D341Med (cell line): ENCODE measurements around the gene YEATS4.
A peak's percentile ranks its signal among the peaks of the same experiment; 100 is the strongest.

Source experiments
- DNase-seq: peaks from one replicate; pipeline ENCODE4 v3.0.0; 2012; ENCODE audit warnings: low spot score

Gene YEATS4

GRCh38 chr12:69392179-69392928 is 32.8 kb downstream of the YEATS4 start:
- no peak for DNase-seq

GRCh38 chr12:69396041-69396440 is 36.5 kb downstream of the YEATS4 start:
- no peak for DNase-seq

DNA sequence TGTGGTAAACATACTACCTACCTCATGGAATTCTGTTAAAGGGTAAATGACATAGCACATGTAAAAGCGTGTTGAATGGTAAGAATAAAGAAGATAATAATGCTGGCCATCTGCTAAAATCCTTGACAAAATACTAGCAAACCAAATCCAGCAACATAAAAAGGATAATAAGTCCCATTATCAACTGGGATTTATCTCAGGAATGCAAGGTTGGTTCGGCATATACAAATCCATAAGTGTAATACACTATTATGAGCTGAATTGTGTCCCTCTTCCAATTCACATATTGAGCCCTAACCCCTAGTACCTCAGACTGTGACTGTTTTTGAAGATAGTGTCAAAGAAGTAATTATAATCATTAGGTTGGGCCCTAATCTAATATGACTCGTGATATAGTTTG is 37.4 kb downstream of the YEATS4 start:
- no peak for DNase-seq

- no peak for DNase-seq
Observed at GRCh38 chr12:69397978-69398377, 38.4 kb downstream of the YEATS4 start.

- no peak for DNase-seq
Observed at GRCh38 chr12:69401940-69402339, 42.4 kb downstream of the YEATS4 start.

DNA sequence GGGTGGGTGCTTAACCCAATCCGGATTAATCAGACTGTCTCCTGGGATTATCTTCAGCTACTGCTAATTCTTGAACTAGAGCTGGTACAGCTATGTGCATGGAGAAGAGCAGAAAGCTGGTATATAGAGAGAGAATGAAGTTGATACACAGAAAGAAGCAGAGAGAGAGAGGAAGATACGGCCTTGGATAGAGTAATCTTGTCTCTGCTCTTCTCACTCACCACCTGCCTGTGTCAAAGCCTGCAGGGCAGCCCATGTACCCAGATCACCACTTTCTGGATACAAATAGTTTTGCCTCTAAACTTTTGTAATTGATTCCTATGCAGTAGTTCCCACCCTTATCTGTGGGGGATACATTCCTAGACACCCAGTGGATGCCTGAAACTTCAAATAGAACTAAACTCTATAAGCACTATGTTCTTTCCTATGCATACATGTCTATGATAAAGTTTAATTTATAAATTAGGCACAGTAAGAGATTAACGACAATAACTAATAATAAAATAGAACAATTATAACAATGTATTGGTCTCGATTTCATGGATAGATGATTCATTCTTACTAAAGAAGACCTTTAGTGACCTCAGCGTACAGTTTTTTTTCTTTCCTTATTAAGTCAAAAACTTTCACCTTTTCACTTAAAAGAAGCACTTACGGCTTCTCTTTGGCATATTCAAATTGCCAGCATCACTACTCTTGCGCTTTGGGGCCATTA is 45.5 kb downstream of the YEATS4 start:
- DNase-seq, result peak; percentile 42

DNA sequence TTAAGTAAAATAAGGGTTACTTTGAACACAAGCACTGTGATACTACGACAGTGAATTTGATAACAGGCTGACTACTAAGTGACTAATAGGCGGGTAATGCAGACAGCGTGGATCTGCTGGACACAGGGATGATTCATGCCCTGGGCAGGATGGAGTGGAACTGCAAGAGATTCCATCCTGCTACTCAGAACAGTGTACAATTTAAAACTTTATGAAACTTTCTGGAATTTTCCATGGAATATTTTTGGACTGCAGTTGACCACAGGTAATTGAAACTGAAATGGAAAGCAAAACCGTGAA is 46.0 kb downstream of the YEATS4 start:
- no peak for DNase-seq

- DNase-seq, result no peak
Observed at GRCh38 chr12:69406217-69406616, 46.7 kb downstream of the YEATS4 start.

DNA sequence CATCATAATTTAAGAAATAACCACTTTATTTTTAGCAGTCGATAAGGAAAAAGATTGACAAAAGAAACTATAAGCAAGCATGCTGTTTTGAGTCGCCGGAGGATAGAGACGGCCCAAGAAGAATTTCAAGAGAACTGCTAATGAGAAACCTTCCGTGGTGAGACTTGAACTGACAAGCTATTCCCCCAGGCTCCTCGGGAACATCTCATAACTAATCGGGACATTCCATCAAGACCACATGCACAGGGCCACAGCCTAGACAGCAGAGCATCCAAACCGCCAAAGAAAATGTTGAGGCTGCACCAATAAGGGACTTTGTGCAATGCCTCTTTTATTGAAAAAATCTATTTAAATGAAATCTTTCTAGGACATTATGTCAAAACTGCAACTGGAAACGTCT is 51.0 kb downstream of the YEATS4 start:
- DNase-seq, result no peak

- DNase-seq, result no peak
Observed at GRCh38 chr12:69412655-69413054, 53.1 kb downstream of the YEATS4 start.

GRCh38 chr12:69415471-69416275 is 56.1 kb downstream of the YEATS4 start:
- peak; percentile 70 for DNase-seq

- no peak for DNase-seq
Observed at GRCh38 chr12:69417231-69417630, 57.7 kb downstream of the YEATS4 start.

- no peak for DNase-seq
Observed at GRCh38 chr12:69417741-69418167, 58.2 kb downstream of the YEATS4 start.

- DNase-seq, result no peak
Observed at GRCh38 chr12:69419701-69420100, 60.2 kb downstream of the YEATS4 start.

- DNase-seq, result no peak
Observed at GRCh38 chr12:69421548-69421947, 62.0 kb downstream of the YEATS4 start.

- DNase-seq, result no peak
Observed at GRCh38 chr12:69423037-69423905, 63.7 kb downstream of the YEATS4 start.

GRCh38 chr12:69425417-69425816 is 65.9 kb downstream of the YEATS4 start:
- DNase-seq, result no peak

GRCh38 chr12:69428351-69429073 is 69.0 kb downstream of the YEATS4 start:
- DNase-seq, result no peak

GRCh38 chr12:69430942-69431590 is 71.5 kb downstream of the YEATS4 start:
- DNase-seq, result no peak

GRCh38 chr12:69431591-69432222 is 72.2 kb downstream of the YEATS4 start:
- no peak for DNase-seq
